Thyroid gland (tissue), 4 donors: Measurements from ENCODE around the gene MYOZ3.

Experiments used
- CTCF ChIP-seq, 6 experiments: fragments of 200-600 bp in 3 of 6; fragments of 450-650 bp in 3 of 6; sonication (generic) in 3 of 6; IDR thresholded peaks; one replicate each; pipeline ENCODE4 v1.5.1; 2016 to 2019; ENCODE audit warnings: antibody characterized with exemption in 6 of 6, mild to moderate bottlenecking in 2 of 6, inconsistent platforms in 1 of 6, moderate library complexity in 1 of 6
- POLR2A ChIP-seq, 2 donors: fragments of 450-650 bp; IDR thresholded peaks; one replicate each; pipeline ENCODE4 v1.6.1; 2017; ENCODE audit warnings: antibody characterized with exemption in 2 of 2, mild to moderate bottlenecking in 2 of 2, moderate library complexity in 1 of 2

- TF ChIP-seq POLR2A (IDR thresholded peaks at IDR 0.05) (no peak), CTCF (IDR thresholded peaks at IDR 0.05) (no peak)
These were observed 42.7 kb downstream of the MYOZ3 start for GRCh38 chr5:150703762-150704161.
